HEK293 (cell line): ENCODE measurements around the gene RPL10.
"Not testable (repeated sequence)": the region's sequence is repeated elsewhere in the genome, so short reads cannot be mapped to it uniquely, and the experiment has no call there.

Experiments
- CTCF ChIA-PET: fragments of 350-600 bp; formaldehyde crosslinking; extraction: SDS; loops from one replicate; lab custom pipeline; 2021; ENCODE audit warnings: antibody characterized with exemption; lab: Yijun Ruan, JAX
- POLR2A ChIA-PET: fragments of 300-600 bp; formaldehyde crosslinking; extraction: SDS; loops from one replicate; lab custom pipeline; 2020; ENCODE audit warnings: antibody characterized with exemption, inconsistent platforms; lab: Yijun Ruan, JAX
- H3K27ac ChIP-seq: fragments of 200-500 bp; sonication (Bioruptor generic); 2 replicates; pipeline ENCODE4 v1.5.1; 2014; ENCODE audit warnings: low read depth, low read length, control low read depth, inconsistent platforms; ENCODE audit errors: extremely low read depth
- H3K36me3 ChIP-seq, 2 experiments: fragments of 200-500 bp in 1 of 2; sonication (Bioruptor generic) in 1 of 2; 1 replicate in 1 of 2; 2 replicates in 1 of 2; pipeline ENCODE4 v1.5.1; 2014 to 2017; ENCODE audit warnings: inconsistent platforms in 2 of 2, low read length in 2 of 2; ENCODE audit not compliant: control insufficient read depth in 2 of 2, insufficient read depth in 1 of 2
- H3K4me1 ChIP-seq: fragments of 200-500 bp; sonication (Bioruptor generic); 2 replicates; pipeline ENCODE4 v1.5.1; 2014; ENCODE audit warnings: mild to moderate bottlenecking, low read length, inconsistent platforms; ENCODE audit not compliant: control insufficient read depth, insufficient read depth
- H3K4me3 ChIP-seq: 2 replicates; pipeline ENCODE4 v1.5.1; 2011; ENCODE audit warnings: low read depth, mild to moderate bottlenecking, control low read depth, low read length, moderate library complexity
- H3K9me3 ChIP-seq: fragments of 200-500 bp; sonication (Bioruptor generic); 2 replicates; pipeline ENCODE4 v1.5.1; 2014; ENCODE audit warnings: low read depth, low read length, inconsistent platforms; ENCODE audit not compliant: control insufficient read depth, insufficient read depth
- CTCF ChIP-seq: fragments of 450-650 bp; formaldehyde crosslinking; IDR thresholded peaks from 2 replicates; pipeline ENCODE4 v1.5.1; 2016; ENCODE audit warnings: missing biosample characterization, missing genetic modification characterization
- PATZ1 ChIP-seq: fragments of 450-650 bp; formaldehyde crosslinking; IDR thresholded peaks from 2 replicates; pipeline ENCODE4 v1.5.1; 2016; ENCODE audit warnings: missing biosample characterization, missing genetic modification characterization
- SCRT1 ChIP-seq: fragments of 450-650 bp; formaldehyde crosslinking; IDR thresholded peaks from 2 replicates; pipeline ENCODE4 v1.5.1; 2016; ENCODE audit warnings: missing biosample characterization, missing genetic modification characterization, borderline replicate concordance
- SCRT2 ChIP-seq: fragments of 450-650 bp; formaldehyde crosslinking; IDR thresholded peaks from 2 replicates; pipeline ENCODE4 v1.5.1; 2016; ENCODE audit warnings: missing biosample characterization, missing genetic modification characterization
- ZNF654 ChIP-seq: fragments of 450-650 bp; formaldehyde crosslinking; IDR thresholded peaks from 2 replicates; pipeline ENCODE4 v1.5.1; 2016; ENCODE audit warnings: low read depth, missing biosample characterization, missing genetic modification characterization
- TF ChIP-seq, protein P1 (sequence below): fragments of 450-650 bp; formaldehyde crosslinking; IDR thresholded peaks from 2 replicates; pipeline ENCODE4 v1.5.1; 2016; ENCODE audit warnings: missing biosample characterization, missing genetic modification characterization

The RPL10 gene

DNA sequence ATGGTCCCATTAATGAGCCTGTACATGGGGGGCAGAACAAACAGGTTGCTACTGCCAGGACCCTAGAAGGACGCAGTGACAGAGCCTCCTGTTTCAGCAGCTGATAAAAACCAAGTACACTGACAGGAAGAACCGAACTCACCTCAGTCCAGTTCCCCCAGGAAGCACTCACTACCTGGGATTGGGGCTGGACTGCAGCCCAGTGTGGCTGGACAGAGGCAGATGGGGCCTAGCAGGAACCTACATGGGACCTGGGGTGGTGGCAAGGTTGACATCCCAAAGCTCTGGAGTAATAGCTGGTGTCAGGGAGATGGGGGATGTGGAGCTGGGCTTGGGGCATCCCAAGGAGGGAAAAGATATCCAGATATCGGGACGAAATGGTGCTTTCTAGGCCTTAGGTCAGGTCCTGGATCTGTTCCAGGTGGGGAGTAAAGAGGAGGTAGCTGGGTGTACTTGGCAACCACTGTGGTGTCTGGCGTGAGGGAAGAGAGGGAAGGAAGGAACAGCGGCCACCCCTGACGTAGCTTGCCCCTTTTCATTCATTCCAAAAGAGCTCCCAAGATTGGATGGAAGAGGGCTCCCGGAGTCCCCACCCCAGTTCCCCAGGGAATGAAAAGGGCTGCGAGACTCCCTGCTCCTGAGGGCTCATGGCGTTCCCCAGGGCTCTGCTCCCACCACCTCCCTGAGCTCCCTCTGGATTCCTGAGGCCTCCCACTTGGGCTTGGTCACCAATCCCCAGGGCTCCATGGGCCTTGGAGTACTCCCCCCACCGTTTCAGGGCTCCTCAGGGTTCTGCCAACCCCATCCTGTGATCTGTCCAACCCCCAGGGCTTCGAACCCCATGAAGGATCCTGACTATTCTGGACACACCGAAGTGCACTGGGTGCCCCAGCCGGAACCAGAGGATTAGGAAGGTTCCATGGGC lies 14.6 kb upstream of the RPL10 start (continued):
- 0 out of 2 replicates have a peak, but pooled peaks have one; percentile 23 for TF ChIP-seq PATZ1

- Histone ChIP-seq H3K4me3 (no peak overlapping the region), H3K27ac (no peak overlapping the region), H3K36me3 (peaks cover 0 to 22% of the 10 kb centered on the region in 2 experiments; a peak in 2 of 3 replicates), H3K4me1 (no peaks in the 10 kb centered on the region), H3K9me3 (no peaks in the 10 kb centered on the region)
- peak; percentile 33; the same call in 1 of the 2 replicates for TF ChIP-seq SCRT1 (tag by site-specific recombination)
- no peak for TF ChIP-seq ZNF654 (tag by site-specific recombination)
- TF ChIP-seq CTCF (tag by site-specific recombination) = 0 out of 2 replicates have a peak, but pooled peaks have one; percentile 9
- TF ChIP-seq, protein P1, sequence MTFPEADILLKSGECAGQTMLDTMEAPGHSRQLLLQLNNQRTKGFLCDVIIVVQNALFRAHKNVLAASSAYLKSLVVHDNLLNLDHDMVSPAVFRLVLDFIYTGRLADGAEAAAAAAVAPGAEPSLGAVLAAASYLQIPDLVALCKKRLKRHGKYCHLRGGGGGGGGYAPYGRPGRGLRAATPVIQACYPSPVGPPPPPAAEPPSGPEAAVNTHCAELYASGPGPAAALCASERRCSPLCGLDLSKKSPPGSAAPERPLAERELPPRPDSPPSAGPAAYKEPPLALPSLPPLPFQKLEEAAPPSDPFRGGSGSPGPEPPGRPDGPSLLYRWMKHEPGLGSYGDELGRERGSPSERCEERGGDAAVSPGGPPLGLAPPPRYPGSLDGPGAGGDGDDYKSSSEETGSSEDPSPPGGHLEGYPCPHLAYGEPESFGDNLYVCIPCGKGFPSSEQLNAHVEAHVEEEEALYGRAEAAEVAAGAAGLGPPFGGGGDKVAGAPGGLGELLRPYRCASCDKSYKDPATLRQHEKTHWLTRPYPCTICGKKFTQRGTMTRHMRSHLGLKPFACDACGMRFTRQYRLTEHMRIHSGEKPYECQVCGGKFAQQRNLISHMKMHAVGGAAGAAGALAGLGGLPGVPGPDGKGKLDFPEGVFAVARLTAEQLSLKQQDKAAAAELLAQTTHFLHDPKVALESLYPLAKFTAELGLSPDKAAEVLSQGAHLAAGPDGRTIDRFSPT (tag by site-specific recombination) = 0 out of 2 replicates have a peak, but pooled peaks have one; percentile 23
- TF ChIP-seq SCRT2 (tag by site-specific recombination) = peak; percentile 35; the same call in 1 of the 2 replicates
- POLR2A ChIA-PET = interaction anchor here (1.1 to 3.1 kb wide), 5 partner anchors 11 to 35 kb away, joined by 3 to 26 read pairs (median 5); partner anchors contain the start of genes DNASE1L1 and FLNA
- CTCF ChIA-PET = interaction anchor here (0.9 to 3.0 kb wide), 4 partner anchors 11 to 248 kb away, joined by 3 to 18 read pairs (median 6); partner anchors contain the start of gene FLNA
Measured at GRCh38 chrX:154384284-154384892, 13.8 kb upstream of the RPL10 start.

DNA sequence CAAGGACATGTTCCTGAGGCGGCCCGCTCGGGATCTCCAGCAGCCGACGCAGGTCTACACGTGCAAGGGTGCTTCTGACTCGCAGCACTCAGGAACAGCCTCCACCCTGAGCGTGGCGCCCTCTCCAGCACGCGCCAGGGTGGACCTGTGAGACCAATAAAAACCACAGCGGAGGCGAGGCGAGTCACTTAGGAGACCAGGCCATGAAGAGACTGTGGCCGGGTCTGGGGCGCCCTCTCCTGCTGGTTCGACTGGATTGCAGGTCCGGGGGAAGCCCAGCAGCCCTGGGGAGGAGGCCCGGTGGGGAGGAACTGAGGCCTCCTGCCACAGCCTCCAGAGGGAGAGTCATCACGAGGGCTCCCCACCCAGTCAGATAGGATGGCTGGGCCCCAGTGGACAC lies 10.1 kb upstream of the RPL10 start:
- POLR2A ChIA-PET, H3K36me3 ChIP-seq, H3K9me3 ChIP-seq, H3K4me1 ChIP-seq, CTCF ChIA-PET, H3K27ac ChIP-seq, H3K4me3 ChIP-seq: not testable (repeated sequence)

GRCh38 chrX:154388649-154389048 lies 9.5 kb upstream of the RPL10 start:
- H3K36me3 ChIP-seq, CTCF ChIA-PET, H3K4me1 ChIP-seq, H3K27ac ChIP-seq, POLR2A ChIA-PET, H3K9me3 ChIP-seq, H3K4me3 ChIP-seq: not testable (repeated sequence)

GRCh38 chrX:154389812-154390747 lies 8.1 kb upstream of the RPL10 start:
- H3K27ac ChIP-seq, H3K4me3 ChIP-seq, H3K4me1 ChIP-seq, H3K36me3 ChIP-seq, H3K9me3 ChIP-seq, CTCF ChIA-PET, POLR2A ChIA-PET: not testable (repeated sequence)

- peaks cover 0 to 26% of the 10 kb centered on the region in 2 experiments; a peak in 1 of 3 replicates for H3K36me3 ChIP-seq
- H3K9me3 ChIP-seq, H3K4me3 ChIP-seq, H3K4me1 ChIP-seq, H3K27ac ChIP-seq: not testable (repeated sequence)
- ChIA-PET POLR2A (interaction anchor here (0.9 kb wide), 1 partner anchor 17 kb away, joined by 6 read pairs; the partner anchor contains the start of gene EMD), CTCF (interaction anchor here (0.7 to 1.1 kb wide), 2 partner anchors 23 to 369 kb away, joined by 3 read pairs; no protein-coding TSS in a partner anchor)
Measured at GRCh38 chrX:154396363-154396762, 1.8 kb upstream of the RPL10 start.
